ENCODE data around the gene ZNF263.
"Not testable (repeated sequence)": the region's sequence is repeated elsewhere in the genome, so short reads cannot be mapped to it uniquely, and the experiment has no call there.

DNA sequence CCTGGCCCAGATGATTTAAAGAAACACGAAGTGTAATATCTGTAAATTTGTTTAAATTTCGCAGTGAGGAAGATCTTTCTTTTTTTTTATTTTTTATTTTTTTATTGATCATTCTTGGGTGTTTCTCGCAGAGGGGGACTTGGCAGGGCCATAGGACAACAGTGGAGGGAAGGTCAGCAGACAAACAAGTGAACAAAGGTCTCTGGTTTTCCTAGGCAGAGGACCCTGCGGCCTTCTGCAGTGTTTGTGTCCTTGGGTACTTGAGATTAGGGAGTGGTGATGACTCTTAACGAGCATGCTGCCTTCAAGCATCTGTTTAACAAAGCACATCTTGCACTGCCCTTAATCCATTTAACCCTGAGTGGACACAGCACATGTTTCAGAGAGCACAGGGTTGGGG lies 12.6 kb upstream of the ZNF263 start:
- not testable (repeated sequence) for TF ChIP-seq GABPA (IDR thresholded peaks at IDR 0.05; ENCODE audit: low read depth); FOXM1 (IDR thresholded peaks at IDR 0.05; ENCODE audit: low read depth); SIN3A (IDR thresholded peaks at IDR 0.05; ENCODE audit: borderline replicate concordance, low read depth, low read length); POLR2AphosphoS5 (IDR thresholded peaks at IDR 0.05; ENCODE audit: low read depth, low read length); YY1 (IDR thresholded peaks at IDR 0.05; ENCODE audit: low read depth); USF1 (IDR thresholded peaks at IDR 0.05; ENCODE audit: borderline replicate concordance, low read depth); JUND (IDR thresholded peaks at IDR 0.05); PBX3 (IDR thresholded peaks at IDR 0.05); FOSL2 (IDR thresholded peaks at IDR 0.05; ENCODE audit: borderline replicate concordance, low read depth); MEF2A (IDR thresholded peaks at IDR 0.05; ENCODE audit: borderline replicate concordance, low read depth)
- TF ChIP-seq, protein P1, sequence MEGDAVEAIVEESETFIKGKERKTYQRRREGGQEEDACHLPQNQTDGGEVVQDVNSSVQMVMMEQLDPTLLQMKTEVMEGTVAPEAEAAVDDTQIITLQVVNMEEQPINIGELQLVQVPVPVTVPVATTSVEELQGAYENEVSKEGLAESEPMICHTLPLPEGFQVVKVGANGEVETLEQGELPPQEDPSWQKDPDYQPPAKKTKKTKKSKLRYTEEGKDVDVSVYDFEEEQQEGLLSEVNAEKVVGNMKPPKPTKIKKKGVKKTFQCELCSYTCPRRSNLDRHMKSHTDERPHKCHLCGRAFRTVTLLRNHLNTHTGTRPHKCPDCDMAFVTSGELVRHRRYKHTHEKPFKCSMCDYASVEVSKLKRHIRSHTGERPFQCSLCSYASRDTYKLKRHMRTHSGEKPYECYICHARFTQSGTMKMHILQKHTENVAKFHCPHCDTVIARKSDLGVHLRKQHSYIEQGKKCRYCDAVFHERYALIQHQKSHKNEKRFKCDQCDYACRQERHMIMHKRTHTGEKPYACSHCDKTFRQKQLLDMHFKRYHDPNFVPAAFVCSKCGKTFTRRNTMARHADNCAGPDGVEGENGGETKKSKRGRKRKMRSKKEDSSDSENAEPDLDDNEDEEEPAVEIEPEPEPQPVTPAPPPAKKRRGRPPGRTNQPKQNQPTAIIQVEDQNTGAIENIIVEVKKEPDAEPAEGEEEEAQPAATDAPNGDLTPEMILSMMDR (IDR thresholded peaks at IDR 0.05) = not testable (repeated sequence)
- TF ChIP-seq, protein P2, sequence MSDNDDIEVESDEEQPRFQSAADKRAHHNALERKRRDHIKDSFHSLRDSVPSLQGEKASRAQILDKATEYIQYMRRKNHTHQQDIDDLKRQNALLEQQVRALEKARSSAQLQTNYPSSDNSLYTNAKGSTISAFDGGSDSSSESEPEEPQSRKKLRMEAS (IDR thresholded peaks at IDR 0.05; ENCODE audit: low read depth) = not testable (repeated sequence)
- TF ChIP-seq, protein P3, sequence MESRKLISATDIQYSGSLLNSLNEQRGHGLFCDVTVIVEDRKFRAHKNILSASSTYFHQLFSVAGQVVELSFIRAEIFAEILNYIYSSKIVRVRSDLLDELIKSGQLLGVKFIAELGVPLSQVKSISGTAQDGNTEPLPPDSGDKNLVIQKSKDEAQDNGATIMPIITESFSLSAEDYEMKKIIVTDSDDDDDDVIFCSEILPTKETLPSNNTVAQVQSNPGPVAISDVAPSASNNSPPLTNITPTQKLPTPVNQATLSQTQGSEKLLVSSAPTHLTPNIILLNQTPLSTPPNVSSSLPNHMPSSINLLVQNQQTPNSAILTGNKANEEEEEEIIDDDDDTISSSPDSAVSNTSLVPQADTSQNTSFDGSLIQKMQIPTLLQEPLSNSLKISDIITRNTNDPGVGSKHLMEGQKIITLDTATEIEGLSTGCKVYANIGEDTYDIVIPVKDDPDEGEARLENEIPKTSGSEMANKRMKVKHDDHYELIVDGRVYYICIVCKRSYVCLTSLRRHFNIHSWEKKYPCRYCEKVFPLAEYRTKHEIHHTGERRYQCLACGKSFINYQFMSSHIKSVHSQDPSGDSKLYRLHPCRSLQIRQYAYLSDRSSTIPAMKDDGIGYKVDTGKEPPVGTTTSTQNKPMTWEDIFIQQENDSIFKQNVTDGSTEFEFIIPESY (IDR thresholded peaks at IDR 0.05; ENCODE audit: borderline replicate concordance, low read depth) = not testable (repeated sequence)
- TF ChIP-seq, protein P4, sequence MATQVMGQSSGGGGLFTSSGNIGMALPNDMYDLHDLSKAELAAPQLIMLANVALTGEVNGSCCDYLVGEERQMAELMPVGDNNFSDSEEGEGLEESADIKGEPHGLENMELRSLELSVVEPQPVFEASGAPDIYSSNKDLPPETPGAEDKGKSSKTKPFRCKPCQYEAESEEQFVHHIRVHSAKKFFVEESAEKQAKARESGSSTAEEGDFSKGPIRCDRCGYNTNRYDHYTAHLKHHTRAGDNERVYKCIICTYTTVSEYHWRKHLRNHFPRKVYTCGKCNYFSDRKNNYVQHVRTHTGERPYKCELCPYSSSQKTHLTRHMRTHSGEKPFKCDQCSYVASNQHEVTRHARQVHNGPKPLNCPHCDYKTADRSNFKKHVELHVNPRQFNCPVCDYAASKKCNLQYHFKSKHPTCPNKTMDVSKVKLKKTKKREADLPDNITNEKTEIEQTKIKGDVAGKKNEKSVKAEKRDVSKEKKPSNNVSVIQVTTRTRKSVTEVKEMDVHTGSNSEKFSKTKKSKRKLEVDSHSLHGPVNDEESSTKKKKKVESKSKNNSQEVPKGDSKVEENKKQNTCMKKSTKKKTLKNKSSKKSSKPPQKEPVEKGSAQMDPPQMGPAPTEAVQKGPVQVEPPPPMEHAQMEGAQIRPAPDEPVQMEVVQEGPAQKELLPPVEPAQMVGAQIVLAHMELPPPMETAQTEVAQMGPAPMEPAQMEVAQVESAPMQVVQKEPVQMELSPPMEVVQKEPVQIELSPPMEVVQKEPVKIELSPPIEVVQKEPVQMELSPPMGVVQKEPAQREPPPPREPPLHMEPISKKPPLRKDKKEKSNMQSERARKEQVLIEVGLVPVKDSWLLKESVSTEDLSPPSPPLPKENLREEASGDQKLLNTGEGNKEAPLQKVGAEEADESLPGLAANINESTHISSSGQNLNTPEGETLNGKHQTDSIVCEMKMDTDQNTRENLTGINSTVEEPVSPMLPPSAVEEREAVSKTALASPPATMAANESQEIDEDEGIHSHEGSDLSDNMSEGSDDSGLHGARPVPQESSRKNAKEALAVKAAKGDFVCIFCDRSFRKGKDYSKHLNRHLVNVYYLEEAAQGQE (IDR thresholded peaks at IDR 0.05; ENCODE audit: low read depth, low read length) = not testable (repeated sequence)

Data from SK-N-SH (cell line).